GM18498 (cell line): ENCODE data around the gene NUBP1.
"Not testable (repeated sequence)": the region's sequence is repeated elsewhere in the genome, so short reads cannot be mapped to it uniquely, and the experiment has no call there.

Experiments used
- ATAC-seq: cut with Tn5 transposase; IDR thresholded peaks from one replicate; pipeline ENCODE4 v1.9.1; 2021; ENCODE audit warnings: mild to moderate bottlenecking, moderate library complexity; ENCODE audit not compliant: unreplicated experiment

NUBP1 gene

DNA sequence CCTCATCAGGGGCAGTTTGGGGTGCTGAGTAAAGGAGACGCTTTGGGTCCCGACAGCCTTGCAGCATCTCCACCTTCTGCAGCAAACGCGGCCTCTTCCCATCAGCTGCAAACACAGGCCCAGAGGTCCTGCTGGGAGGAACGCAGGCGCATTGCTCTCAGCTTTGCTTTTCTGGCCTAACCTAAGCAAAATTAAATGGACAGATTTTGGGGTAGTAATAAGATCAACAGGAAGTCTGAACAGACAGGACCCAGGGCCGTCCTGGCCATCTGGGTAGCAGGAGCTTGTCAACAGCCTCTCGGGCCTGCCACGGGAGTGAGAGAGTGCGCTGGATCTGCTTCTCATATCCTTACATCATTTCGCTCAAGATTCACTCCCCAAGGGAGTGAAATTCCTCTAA is 7.2 kb downstream of the NUBP1 start:
- no peak for ATAC-seq

DNA sequence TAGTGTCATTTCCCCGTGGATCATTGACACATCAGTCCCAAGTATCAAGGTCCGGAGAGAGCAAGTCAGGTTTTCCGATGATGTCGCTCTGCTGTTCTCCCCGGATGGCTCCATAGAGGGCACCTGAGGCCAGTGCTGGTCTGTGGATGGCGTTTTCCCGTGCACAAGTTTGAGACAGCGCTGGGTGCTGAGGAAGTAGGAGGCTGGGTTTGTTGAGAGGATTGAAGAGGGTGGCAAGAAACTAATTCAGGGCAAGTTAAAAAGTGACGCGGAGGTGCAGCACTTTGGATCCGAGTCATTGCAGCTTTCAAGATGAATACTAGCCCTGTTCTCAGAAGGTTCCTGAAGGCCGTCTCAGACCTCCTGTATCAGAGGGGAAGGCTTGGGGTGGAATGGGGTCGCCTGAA is 7.7 kb downstream of the NUBP1 start:
- no peak for ATAC-seq

DNA sequence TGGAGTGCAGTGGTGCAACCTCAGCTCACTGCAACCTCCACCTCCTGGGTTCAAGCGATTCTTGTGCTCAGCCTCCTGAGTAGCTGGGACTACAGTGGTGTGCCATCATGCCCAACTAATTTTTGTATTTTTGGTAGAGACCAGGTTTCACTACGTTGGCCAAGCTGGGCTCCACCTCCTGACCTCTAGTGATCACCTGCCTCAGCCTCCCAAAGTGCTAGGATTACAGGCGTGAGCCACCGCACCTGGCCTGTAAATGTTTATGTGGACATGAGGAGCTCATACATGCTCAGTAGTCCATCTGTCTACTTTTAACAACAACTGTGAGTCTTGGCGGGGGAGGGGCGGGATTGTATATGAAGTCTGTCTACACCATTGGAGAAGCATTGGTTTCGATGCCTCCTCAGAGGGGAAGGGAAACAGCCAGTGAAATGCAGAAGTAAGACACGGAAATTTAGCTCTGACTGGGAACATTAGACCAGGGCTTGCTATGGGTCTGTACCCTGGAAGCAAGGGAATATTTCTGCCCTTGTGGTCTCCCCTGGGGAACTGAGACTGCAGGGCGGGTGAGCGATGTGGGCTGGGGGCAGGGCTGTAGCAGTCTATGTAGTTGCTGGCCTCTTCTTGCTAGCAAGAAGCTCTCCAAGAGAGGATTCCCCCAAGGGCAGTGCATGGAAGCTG is 9.3 kb downstream of the NUBP1 start:
- ATAC-seq = peak; percentile 50

DNA sequence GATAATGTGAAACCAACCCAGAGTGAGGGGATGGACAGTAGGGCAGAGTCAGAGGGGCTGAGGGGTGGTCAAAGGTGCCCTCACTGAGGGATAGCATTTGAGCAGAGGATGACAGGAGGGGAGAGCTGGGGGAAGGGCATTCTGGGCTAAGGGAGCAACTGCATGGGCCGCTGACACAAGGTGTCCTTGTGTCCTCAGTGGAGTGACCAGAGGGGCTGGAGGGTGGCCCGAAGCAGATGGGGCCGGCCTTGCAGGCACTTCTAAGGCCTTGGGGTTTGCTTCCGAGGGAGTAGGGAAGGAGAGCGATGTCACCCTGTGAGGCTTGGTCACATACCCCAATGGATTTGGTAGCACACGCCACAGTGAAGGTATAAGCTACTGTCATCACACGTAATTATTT is 10.0 kb downstream of the NUBP1 start:
- no peak for ATAC-seq

DNA sequence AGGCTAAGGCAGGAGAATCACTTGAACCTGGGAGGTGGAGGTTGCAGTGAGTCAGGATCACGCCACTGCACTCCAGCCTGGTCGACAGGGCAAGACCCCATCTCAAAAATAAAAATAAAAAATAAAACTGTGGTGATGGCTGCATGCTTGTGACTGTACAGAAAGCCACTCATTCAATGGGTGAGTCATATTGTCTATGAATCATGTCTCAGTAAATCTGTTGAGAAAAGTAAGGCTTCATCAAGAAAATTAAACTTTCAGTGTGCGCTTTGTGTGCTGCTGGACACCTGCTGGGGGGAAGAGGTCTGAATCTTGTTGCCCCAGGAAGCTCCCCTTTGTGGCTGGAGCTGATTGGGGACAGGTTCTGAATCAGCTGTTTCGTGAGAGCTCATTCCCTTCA is 11.3 kb downstream of the NUBP1 start:
- no peak for ATAC-seq

DNA sequence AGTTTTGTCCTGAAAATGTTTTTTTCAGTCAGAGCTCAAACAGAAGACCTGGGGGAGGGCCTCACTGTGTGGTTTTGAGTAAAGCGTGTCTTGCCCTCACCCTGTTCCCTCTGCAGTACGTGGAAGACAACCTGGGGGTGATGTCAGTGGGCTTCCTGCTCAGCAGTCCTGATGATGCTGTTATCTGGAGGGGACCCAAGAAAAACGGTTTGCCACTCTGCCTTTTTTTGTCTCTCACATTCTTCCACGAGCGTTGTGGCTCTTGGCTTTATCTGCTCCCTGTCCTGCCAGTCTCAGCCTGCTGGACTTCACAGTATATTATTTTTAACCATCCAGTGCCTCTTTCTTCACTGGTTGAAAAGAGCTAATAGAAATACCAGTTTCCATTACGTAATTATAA is 12.9 kb downstream of the NUBP1 start:
- no peak for ATAC-seq

DNA sequence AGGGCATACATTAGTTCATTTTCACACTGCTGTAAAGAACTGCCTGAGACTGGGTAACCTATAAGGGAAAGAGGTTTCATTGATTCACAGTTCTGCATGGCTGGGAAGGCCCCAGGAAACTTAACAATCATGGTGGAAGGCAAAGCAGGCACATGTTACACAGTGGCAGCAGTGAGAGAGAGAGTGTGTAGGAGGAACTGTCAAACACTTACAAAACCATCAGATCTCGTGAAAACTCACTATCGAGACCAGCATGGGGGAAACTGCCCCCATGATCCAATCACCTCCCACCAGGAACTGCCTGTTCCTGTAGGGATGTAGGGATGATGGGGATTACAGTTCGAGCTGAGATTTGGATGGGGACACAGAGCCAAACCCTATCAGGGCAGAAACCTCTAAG is 17.2 kb downstream of the NUBP1 start:
- no peak for ATAC-seq

DNA sequence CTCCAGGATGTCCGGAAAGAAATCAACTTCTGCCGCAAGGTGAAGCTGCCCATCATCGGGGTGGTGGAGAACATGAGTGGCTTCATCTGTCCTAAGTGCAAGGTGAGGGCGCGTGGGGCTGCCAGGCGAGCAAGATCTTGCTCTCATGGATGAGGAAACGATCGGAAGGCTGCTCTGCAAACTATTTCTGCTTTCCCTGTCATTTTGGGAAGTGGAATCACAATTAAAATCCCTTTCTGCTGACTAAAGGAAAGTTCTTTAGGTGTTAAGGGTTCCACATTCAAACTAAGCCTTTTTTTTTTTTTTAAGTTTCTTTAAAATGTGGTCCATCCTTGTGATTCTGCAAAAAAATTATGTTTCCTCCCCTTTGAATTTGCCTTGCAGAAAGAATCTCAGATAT is 17.7 kb downstream of the NUBP1 start:
- no peak for ATAC-seq

DNA sequence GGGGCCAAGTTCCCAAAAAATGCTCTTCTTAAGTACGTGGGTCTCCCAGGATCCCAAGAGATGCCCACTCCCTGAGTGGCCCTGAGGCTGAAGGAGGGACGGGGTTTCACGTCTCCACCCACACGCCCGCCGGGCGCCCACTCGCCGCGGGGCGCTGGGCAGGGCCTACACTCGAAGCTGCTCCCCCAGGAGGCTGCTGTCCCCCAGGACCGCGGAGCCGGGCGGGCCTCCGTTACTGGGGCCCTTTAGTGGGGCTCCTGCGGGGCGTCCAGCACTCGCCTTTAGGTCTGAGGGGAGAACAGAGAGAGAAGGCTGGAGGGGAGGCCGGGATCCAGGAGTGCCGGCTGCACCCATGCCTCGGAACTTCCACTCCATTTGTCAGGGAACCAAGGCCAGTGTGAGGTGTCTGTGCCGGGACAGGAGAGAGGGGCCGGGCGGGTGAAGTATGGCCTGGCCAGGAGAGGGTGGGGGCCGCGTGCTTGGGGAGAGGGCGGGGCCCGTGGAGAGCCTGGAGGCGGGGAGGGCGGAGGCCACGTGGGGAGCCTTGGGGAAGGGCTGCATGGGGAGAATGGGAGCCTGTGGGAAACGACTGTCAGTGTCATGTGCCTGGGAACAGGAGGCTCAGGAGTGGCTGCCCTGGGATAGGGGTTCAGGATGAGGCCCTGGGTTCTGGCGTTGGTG is 18.8 kb downstream of the NUBP1 start:
- no peak for ATAC-seq

DNA sequence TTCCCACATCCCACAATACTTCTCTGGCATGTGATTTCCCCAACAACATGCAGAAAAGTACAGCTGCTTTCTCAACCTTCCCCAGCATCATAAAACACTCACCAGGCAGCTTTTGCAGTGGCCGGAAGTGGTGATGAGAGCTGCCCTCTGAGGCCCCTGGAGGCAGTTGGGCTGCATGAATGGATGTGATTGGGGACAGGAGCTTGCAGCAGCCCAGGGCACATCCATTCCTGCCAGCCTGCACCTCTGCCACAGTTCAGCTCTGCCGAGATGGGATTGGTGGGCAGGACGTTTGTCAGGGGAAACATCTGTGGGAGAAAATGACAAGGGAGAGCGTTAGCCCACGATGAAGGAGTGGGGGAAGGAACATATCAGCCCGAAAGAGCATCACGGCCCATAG is 19.8 kb downstream of the NUBP1 start:
- no peak for ATAC-seq

DNA sequence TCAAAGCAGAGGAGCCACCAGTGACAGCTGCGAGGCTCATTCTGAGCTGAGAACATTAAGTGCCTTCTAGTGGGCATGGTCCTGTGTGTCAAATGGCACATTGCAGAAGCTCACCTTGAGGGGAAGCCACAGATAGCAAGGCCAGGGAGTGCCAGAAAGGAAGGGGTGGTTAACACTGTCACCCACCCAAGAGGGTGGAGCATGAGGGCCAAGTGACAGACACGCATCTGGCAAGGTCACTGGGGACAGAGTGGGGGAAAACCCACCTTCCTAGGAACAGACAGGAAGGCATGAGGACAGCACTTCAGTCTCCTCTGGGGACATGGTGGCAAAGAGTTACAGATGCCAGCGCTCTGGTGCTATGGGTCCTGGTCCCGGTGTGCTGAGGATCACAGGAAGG is 22.1 kb downstream of the NUBP1 start:
- peak; percentile 83 for ATAC-seq

DNA sequence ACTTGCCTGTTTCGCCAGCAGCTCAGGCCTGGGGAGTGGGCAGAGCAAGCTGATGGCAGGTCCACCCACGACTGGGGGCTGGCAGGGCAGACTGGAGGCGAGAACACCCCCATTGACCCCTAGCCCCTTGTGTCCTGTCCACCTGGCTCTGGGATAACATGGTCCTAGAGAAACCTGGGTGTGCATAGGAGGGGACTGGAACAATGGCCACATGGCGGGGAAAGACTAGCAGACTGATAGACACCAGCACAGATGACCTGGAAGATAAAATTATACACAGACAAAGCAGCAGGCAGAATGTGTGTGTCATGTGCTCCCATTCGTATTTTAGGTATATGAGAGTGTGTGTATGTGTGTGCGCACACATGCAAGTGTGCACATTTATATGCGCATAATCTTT is 23.5 kb downstream of the NUBP1 start:
- ATAC-seq = no peak

DNA sequence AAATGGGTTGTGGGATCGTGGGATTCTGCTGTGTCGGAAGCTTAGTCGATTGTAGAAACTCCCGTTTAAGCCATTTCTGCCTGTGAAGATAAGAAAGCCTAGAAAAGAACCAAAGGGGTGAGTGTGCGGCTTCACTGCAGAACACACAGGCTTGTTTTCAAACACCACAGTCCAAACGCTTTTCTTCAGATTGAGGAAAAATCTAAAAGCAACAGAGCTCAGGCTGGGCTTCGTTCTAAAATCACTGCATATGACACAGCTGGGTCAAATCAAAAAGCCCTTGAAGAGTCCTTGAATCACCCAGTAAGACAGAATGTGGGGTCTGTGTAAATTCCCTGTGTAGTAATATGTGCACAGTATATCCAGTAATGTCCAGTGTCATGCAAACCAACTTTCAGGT is 25.7 kb downstream of the NUBP1 start:
- ATAC-seq = no peak

DNA sequence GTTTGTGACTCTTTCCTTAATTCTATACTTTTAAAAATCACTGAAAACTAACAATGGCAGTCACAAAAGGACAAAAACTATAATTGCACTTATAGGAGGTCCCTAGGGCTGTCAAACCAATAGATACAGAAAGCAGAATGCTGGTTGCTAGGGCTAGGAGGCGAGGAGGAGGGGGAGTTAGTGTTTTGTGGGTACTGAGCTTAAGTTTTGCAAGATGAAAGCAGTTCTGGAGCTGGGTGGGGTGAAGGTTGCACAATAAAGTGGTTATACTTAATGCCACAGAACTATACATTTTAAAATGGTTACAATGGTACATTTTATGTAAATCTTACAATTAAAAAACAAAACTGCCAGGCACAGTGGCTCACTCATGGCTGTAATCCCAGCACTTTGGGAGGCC is 27.3 kb downstream of the NUBP1 start:
- ATAC-seq = no peak

DNA sequence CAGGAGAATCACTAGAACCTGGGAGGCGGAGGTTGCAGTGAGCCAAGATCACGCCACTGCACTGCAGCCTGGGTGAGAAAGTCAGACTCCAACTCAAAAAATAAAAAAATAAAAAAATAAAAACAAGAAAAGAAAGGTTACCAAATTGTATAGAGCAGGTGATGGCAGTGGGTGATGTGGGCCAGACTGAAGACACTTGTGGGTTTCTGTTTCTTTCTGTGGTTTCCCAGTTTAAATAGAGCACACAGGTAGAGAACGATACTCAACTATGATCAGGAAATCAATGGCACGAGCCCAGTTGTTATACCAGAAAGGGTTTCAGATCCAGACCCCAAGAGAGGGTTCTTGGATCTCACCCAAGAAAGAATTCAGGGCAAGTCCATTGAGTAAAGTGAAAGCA is 32.6 kb downstream of the NUBP1 start:
- ATAC-seq = peak; percentile 90

DNA sequence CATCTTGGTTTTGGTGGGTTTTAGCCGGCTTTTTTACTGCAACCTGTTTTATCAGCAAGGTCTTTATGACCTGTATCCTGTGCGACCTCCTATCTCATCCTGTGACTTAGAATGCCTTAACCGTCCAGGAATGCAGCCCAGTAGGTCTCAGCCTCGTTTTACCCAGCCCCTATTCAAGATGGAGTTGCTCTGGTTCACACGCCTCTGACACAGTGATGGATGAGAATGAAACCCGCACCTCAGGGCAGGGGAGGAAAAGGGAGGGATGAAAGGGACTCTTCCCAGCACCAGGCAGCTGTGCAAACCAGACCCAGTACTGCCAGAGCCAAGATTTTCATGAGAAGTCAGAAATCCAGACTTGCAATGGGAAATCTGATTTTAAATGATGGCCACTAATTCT is 33.3 kb downstream of the NUBP1 start:
- not testable (repeated sequence) for ATAC-seq

DNA sequence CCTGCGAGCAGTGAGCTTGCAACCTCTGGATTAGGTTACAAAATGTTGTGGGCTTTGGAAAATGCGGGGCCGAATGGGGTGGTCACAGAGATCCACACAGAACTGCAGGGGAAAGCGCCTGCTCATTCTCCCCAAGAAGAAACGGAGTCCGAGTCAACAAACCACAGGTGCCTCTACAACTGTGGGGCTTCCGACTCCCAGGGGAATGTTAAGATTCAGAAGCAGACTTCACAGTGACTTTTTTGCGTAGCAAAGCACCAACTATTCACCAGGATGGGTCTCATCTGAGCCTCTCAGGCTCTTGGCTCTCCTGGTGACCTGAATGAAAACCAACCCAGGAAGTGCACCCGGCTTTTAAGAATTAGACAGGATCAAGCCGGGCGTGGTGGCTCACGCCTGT is 33.7 kb downstream of the NUBP1 start:
- ATAC-seq = no peak

DNA sequence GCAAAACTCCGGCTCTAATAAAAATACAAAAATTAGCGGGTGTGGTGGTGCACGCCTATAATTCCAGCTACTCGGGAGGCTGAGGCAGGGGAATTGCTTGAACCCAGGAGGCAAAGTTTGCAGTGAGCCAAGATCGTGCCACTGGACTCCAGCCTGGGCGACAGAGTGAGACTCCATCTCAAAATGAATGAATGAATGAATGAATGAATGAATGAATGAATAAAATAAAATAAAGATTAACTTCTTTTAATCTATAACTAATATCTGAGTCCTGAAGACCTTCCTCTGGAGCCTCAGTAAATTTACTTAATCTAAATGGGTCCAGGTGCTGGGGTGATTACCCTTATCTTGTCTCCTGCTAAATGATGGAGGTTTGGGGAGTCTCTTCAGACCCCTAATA is 36.3 kb downstream of the NUBP1 start:
- ATAC-seq = not testable (repeated sequence)

DNA sequence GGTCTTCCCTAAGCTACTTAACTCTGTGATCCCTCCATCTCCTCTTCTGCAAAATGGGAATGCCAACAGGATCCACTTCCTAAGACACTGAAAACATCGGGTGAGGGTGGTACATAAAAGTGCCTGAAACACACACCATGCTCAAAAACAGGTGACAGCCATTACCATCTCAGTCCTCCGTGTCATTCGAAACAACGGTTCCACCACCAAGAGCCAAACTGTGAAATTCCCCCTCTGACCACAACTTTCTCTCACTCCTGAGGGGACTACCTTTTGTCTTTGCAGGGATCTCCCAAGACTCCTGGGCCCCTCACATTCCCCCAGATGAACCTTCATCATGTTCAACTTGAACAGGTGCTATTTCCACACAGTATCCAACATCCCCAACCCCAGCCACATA is 37.0 kb downstream of the NUBP1 start:
- no peak for ATAC-seq

DNA sequence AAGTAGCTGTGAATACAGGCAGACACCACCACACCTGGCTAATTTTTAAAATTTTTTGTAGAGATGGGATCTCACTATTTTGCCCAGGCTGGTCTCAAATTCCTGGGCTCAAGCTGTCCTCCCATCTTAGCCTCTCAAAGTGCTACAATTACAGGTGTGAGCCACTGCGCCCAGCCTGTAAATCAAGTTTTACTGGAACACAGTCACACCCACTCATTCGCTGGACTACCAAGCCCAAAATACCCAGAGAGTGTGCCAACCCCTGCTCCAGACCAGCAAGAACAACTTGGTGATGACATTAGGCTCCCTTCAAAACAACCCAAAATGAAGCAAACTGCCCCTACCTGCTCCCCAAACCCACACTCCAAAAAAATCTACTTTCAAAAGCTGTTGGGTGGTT is 39.0 kb downstream of the NUBP1 start:
- no peak for ATAC-seq

DNA sequence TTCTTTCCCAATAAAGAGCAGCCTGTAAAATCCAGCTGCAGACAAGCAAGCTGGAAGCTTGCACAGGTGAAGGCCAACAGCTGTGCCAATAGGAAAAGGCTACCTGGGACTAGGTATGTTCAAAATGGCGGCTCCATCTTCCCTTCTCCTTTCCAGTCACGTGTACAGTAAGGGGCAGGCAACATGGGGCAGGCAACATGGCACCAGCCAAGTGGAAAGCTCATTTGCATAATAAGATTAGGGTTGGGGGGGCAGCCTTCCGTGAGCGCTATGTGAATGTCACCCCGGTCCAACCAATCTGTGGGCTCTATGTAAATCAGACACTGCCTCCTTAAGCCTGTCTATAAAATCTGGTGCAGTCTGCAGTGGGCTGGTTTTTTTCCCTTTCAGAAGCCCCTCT is 43.7 kb downstream of the NUBP1 start:
- ATAC-seq = no peak

DNA sequence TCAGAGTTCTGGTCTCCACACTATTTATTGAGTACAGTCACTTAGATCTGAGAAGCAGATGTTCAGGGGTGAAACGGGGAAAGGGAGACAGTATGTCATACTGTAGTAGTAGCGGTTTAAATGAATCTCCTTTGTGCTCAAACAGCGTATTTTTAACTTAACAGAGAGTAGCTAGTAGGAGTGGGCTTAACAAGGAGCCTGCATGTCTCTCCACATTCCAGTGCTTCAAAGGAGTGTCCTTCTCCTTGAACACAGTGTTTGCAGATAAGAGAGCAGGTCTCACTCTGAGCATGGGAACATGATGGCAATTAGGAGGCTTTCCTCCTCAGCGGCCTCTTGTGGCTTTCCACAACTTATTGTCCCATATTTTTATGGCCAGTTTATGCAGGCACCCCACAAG is 45.0 kb downstream of the NUBP1 start:
- ATAC-seq = not testable (repeated sequence)

DNA sequence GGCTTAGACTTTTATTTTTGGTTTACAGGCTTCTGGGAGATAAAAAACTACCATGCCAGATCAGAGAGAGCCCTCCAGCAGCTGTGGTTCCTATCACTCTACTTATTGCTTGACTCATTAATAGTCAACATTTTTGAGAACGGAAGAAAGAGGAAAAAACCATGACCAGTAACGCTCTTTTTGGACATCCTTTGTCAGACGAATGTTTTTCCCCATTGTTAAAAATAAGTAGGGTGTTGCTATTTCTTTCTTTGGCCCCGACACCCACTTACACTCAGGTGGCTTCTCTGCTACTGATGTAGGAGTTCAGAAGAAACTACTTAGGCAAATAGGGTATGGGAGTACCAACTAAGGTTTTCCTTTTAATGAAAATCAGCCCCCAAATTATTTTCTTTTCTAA is 47.4 kb downstream of the NUBP1 start:
- peak; percentile 58 for ATAC-seq
